Suprapubic skin (tissue), 4 donors: ENCODE results near the gene GNLY. TPM values are rescaled to one million over a fixed set of nuclear protein-coding genes. Genes with fewer than 3 reads are reported as not detected.

Experiments used
- DNase-seq, 2 donors: peaks; one replicate each; pipeline ENCODE4 v3.0.0-alpha.2; 2019; ENCODE audit warnings: low spot score in 2 of 2
- H3K27ac ChIP-seq: fragments of 200-600 bp; sonication (generic); one replicate; pipeline ENCODE4 v1.5.1; 2019
- H3K27me3 ChIP-seq: fragments of 200-600 bp; sonication (generic); one replicate; pipeline ENCODE4 v1.5.1; 2019
- H3K36me3 ChIP-seq: fragments of 200-600 bp; sonication (generic); one replicate; pipeline ENCODE4 v1.5.1; 2019
- H3K4me1 ChIP-seq: fragments of 200-600 bp; sonication (generic); one replicate; pipeline ENCODE4 v1.5.1; 2019
- H3K4me3 ChIP-seq: fragments of 200-600 bp; sonication (generic); one replicate; pipeline ENCODE4 v1.5.1; 2019; ENCODE audit warnings: mild to moderate bottlenecking
- H3K9me3 ChIP-seq: fragments of 200-600 bp; sonication (generic); one replicate; pipeline ENCODE4 v1.5.1; 2019
- CTCF ChIP-seq, 2 donors: fragments of 200-600 bp in 1 of 2; fragments of 450-650 bp in 1 of 2; sonication (generic) in 1 of 2; IDR thresholded peaks; one replicate each; pipeline ENCODE4 v1.5.1; 2016 to 2019; ENCODE audit warnings: antibody characterized with exemption in 2 of 2, mild to moderate bottlenecking in 1 of 2, moderate library complexity in 1 of 2
- EP300 ChIP-seq: sonication (generic); formaldehyde crosslinking; IDR thresholded peaks from one replicate; pipeline ENCODE4 v1.6.1; 2017; ENCODE audit warnings: antibody characterized with exemption
- POLR2A ChIP-seq, 2 donors: fragments of 450-650 bp; IDR thresholded peaks; one replicate each; pipeline ENCODE4 v1.6.1; 2017; ENCODE audit warnings: antibody characterized with exemption in 2 of 2, mild to moderate bottlenecking in 2 of 2, moderate library complexity in 2 of 2
- POLR2AphosphoS5 ChIP-seq, 3 donors: sonication (generic); formaldehyde crosslinking; IDR thresholded peaks; one replicate each; pipeline ENCODE4 v1.6.1; 2017; ENCODE audit warnings: antibody characterized with exemption in 3 of 3
- WGBS: methylation state at CpG from one replicate; pipeline ENCODE4 v1.1.5; 2018; 5-methylcytosine and 5-hydroxymethylcytosine counted together
- total RNA-seq, 4 donors: library from RNA; depleted of rRNA; stranded (reverse); fragments of >200 nt; gene quantifications; one replicate each; pipeline ENCODE4 v1.1.0, GENCODE V29; 2016

Gene GNLY
- total RNA-seq, 4 donors from 2014 or later, result 1.6 to 4.8 (median 1.9) TPM; not detected in 1

- Histone ChIP-seq H3K4me1 (peaks cover 2% of the 10 kb centered on the region), H3K27me3 (no peaks in the 10 kb centered on the region), H3K4me3 (no peak overlapping the region), H3K27ac (peak overlapping the region; percentile 15), H3K36me3 (peaks cover 23% of the 10 kb centered on the region), H3K9me3 (no peaks in the 10 kb centered on the region)
- TF ChIP-seq EP300 (no peak), CTCF (IDR thresholded peaks at IDR 0.05) (no peak), POLR2A (IDR thresholded peaks at IDR 0.05) (no peak), POLR2AphosphoS5 (IDR thresholded peaks at IDR 0.05) (no peak)
- WGBS, result 64% methylated on average over 10 of the region's 14 CpGs
- no peak for DNase-seq
Observed at GRCh38 chr2:85661139-85661858, 32.9 kb upstream of the GNLY start.

GRCh38 chr2:85662899-85663593 is 31.1 kb upstream of the GNLY start:
- TF ChIP-seq POLR2AphosphoS5 (IDR thresholded peaks at IDR 0.05), result no peak
- no peak for TF ChIP-seq EP300
- TF ChIP-seq POLR2A (IDR thresholded peaks at IDR 0.05), result no peak
- TF ChIP-seq CTCF (IDR thresholded peaks at IDR 0.05), result no peak
- peaks cover 2% of the 10 kb centered on the region for H3K4me1 ChIP-seq
- no peak overlapping the region for H3K27ac ChIP-seq
- H3K9me3 ChIP-seq, result no peaks in the 10 kb centered on the region
- H3K27me3 ChIP-seq, result no peaks in the 10 kb centered on the region
- H3K36me3 ChIP-seq, result peaks cover 12% of the 10 kb centered on the region
- no peak overlapping the region for H3K4me3 ChIP-seq
- DNase-seq, result peak in 1 of 2 donors; percentile 67
- 85% methylated on average over 8 of the region's 10 CpGs for WGBS

GRCh38 chr2:85663594-85664565 is 30.3 kb upstream of the GNLY start:
- Histone ChIP-seq H3K9me3 (no peaks in the 10 kb centered on the region), H3K4me3 (no peak overlapping the region), H3K36me3 (peaks cover 5% of the 10 kb centered on the region), H3K27me3 (no peaks in the 10 kb centered on the region), H3K4me1 (peaks cover 2% of the 10 kb centered on the region), H3K27ac (no peak overlapping the region)
- peak in 1 of 2 donors; percentile 73 for DNase-seq
- TF ChIP-seq EP300 (no peak), POLR2AphosphoS5 (IDR thresholded peaks at IDR 0.05) (no peak), POLR2A (IDR thresholded peaks at IDR 0.05) (no peak), CTCF (IDR thresholded peaks at IDR 0.05) (no peak)
- WGBS, result 93% methylated on average over 12 of the region's 23 CpGs

GRCh38 chr2:85665264-85665937 is 28.8 kb upstream of the GNLY start:
- no peaks in the 10 kb centered on the region for H3K36me3 ChIP-seq
- H3K9me3 ChIP-seq, result no peaks in the 10 kb centered on the region
- 86% methylated on average over 9 of the region's 11 CpGs for WGBS
- TF ChIP-seq CTCF (IDR thresholded peaks at IDR 0.05) (no peak), EP300 (no peak), POLR2AphosphoS5 (IDR thresholded peaks at IDR 0.05) (no peak), POLR2A (IDR thresholded peaks at IDR 0.05) (no peak)
- no peaks in the 10 kb centered on the region for H3K27me3 ChIP-seq
- H3K4me3 ChIP-seq, result no peak overlapping the region
- no peak for DNase-seq
- peaks cover 2% of the 10 kb centered on the region for H3K4me1 ChIP-seq
- no peak overlapping the region for H3K27ac ChIP-seq
